Measurements from ENCODE around the gene TRIM31. TPM values are rescaled to one million over a fixed set of nuclear protein-coding genes. Genes with fewer than 3 reads are reported as not detected.

The TRIM31 gene
- total and polyA plus RNA-seq, 2 of the 4 experiments (the other 2 are of a cell fraction) = not detected

DNA sequence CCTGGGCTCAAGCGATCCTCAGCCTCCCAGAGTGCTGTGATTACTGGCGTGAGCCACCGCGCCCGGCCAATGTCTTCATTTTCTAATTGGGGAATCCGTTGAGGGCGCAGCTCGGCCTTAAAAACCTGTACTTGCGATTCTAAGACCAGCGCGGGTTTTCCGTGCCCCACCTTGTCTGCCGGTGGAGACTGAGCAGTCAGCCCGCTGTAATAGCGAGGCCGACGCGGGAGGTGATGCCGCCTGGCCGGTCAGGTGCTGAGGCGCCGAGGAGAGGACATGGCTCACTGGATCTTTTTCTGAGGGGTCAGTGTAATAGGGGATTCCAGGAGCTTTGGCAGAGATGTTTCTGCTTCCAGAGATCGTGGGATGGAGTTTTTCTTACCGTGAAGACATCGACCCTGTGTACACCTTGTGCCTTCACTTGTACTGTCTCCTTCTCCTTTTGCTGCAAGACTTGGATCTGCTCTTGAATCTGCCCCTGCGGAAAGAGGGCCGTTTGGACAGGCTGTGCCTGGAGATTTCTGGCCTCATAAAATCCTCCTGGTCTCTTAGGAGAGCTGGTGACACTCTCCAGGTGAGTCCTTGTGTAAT is 1.5 kb downstream of the TRIM31 start:
- H2AFZ ChIP-seq (replicated peaks; ENCODE audit: low read length, poor library complexity) = no peak overlapping the region
- H2BK15ac ChIP-seq (ENCODE audit: low read depth, low read length) = no peak overlapping the region
- no peaks in the 10 kb centered on the region for H3K9me1 ChIP-seq (ENCODE audit: insufficient read depth, low read length)
- no peaks in the 10 kb centered on the region for H4K20me1 ChIP-seq (ENCODE audit: insufficient read depth, low read length)
- WGBS, 2 experiments (ENCODE audit: extremely low coverage in 2 of 2, insufficient read length in 1 of 2) = 34% methylated on average over 20 of the region's 27 CpGs; no CpG with 5 or more reads in 1 of the 2 experiments
- H2BK120ac ChIP-seq (ENCODE audit: low read depth, low read length) = no peak overlapping the region
- H4K91ac ChIP-seq (ENCODE audit: insufficient read depth, low read depth, low read length) = no peak overlapping the region
- H3K23ac ChIP-seq (ENCODE audit: low read depth, low read length) = no peak overlapping the region
- H2BK20ac ChIP-seq (ENCODE audit: low read depth, low read length) = no peak overlapping the region
- no peak overlapping the region for H3K4me2 ChIP-seq (ENCODE audit: low read depth, low read length)
- no peak overlapping the region for H3K4me3 ChIP-seq (ENCODE audit: insufficient read depth, low read depth, low read length)
- BruUV-seq (replicated peaks) = no TSS peak
- H4K5ac ChIP-seq (ENCODE audit: low read depth, low read length) = no peak overlapping the region
- ATAC-seq (ENCODE audit: low read depth) (no peak), DNase-seq (no peak)
- no peak overlapping the region for H2AK5ac ChIP-seq (ENCODE audit: low read depth, low read length)
- no peak overlapping the region for H3K27ac ChIP-seq (ENCODE audit: insufficient read depth, low read length)
- H3K56ac ChIP-seq (ENCODE audit: extremely low read depth, insufficient read depth, low read length) = no peak overlapping the region
- peaks cover 2% of the 10 kb centered on the region; the same call in 1 of the 2 replicates for H3K9me3 ChIP-seq (ENCODE audit: control insufficient read depth, insufficient read depth, low read length)
- TF ChIP-seq MXI1 (IDR thresholded peaks at IDR 0.05; ENCODE audit: borderline replicate concordance, low read depth, low read length) = no peak
- no peak for TF ChIP-seq CEBPB (IDR thresholded peaks at IDR 0.05; ENCODE audit: low read depth, low read length)
- no peak for TF ChIP-seq RFX5 (IDR thresholded peaks at IDR 0.05; ENCODE audit: low read depth, low read length)
- TF ChIP-seq POLR2A (IDR thresholded peaks at IDR 0.05; ENCODE audit: low read depth, low read length) = no peak
- TF ChIP-seq, protein P1, sequence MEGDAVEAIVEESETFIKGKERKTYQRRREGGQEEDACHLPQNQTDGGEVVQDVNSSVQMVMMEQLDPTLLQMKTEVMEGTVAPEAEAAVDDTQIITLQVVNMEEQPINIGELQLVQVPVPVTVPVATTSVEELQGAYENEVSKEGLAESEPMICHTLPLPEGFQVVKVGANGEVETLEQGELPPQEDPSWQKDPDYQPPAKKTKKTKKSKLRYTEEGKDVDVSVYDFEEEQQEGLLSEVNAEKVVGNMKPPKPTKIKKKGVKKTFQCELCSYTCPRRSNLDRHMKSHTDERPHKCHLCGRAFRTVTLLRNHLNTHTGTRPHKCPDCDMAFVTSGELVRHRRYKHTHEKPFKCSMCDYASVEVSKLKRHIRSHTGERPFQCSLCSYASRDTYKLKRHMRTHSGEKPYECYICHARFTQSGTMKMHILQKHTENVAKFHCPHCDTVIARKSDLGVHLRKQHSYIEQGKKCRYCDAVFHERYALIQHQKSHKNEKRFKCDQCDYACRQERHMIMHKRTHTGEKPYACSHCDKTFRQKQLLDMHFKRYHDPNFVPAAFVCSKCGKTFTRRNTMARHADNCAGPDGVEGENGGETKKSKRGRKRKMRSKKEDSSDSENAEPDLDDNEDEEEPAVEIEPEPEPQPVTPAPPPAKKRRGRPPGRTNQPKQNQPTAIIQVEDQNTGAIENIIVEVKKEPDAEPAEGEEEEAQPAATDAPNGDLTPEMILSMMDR (conservative IDR thresholded peaks at IDR 0.05; ENCODE audit: low read depth, low read length) = no peak
- TF ChIP-seq MAFK (IDR thresholded peaks at IDR 0.05; ENCODE audit: low read depth, low read length) = no peak
- no peak for TF ChIP-seq MAZ (IDR thresholded peaks at IDR 0.05; ENCODE audit: borderline replicate concordance, low read depth, low read length)
- no peak for TF ChIP-seq CHD1 (IDR thresholded peaks at IDR 0.05; ENCODE audit: low read depth, low read length)
- TF ChIP-seq RAD21 (IDR thresholded peaks at IDR 0.05; ENCODE audit: low read length) = no peak
- ChIA-PET CTCF (interaction anchor here (1.1 kb wide), 1 partner anchor 20 kb away, joined by 3 read pairs; no protein-coding TSS in a partner anchor), POLR2A (ENCODE audit: unreplicated experiment) (no interaction called here)
- H3K4me1 ChIP-seq (ENCODE audit: control insufficient read depth, insufficient read depth, low read length) = no peaks in the 10 kb centered on the region
- no peak overlapping the region for H4K8ac ChIP-seq (ENCODE audit: low read depth in 2 of 2, low read length in 2 of 2)
- no peak overlapping the region for H2AK9ac ChIP-seq (replicated peaks; ENCODE audit: low read depth, low read length, poor library complexity)
- dilution Hi-C loops (cut with HindIII; ENCODE audit: low sequenced_read_pairs, unreplicated experiment) = no loop called here
- no peak overlapping the region for H3K4ac ChIP-seq (ENCODE audit: low read depth, low read length)
- no peak overlapping the region for H3K9ac ChIP-seq (ENCODE audit: low read depth, low read length)
- H3K36me3 ChIP-seq (ENCODE audit: control insufficient read depth, insufficient read depth, low read length) = no peaks in the 10 kb centered on the region
- no peak overlapping the region for H2BK5ac ChIP-seq (ENCODE audit: low read depth, low read length, poor library complexity, severe bottlenecking)
- no peak overlapping the region for H3K18ac ChIP-seq (ENCODE audit: low read depth, low read length)
- in situ Hi-C loops (cut with MboI; ENCODE audit: low sequenced_read_pairs) = no loop called here
- no peaks in the 10 kb centered on the region for H3K79me1 ChIP-seq (ENCODE audit: low read depth in 1 of 2, low read length in 2 of 2)
- peaks cover 52% of the 10 kb centered on the region for H3K27me3 ChIP-seq (ENCODE audit: control insufficient read depth, insufficient read depth, low read length)
- intact Hi-C loops (cut with micrococcal nuclease) = no loop called here
- H3K14ac ChIP-seq (replicated peaks; ENCODE audit: low read depth, low read length) = no peak overlapping the region
